GM13977 (cell line): ENCODE data around the gene SYT1.

ENCODE experiments used
- DNase-seq: peaks from one replicate; pipeline ENCODE4 v3.0.0; 2012; ENCODE audit warnings: low spot score
- CTCF ChIP-seq: IDR thresholded peaks from 2 replicates; pipeline ENCODE4 v1.5.1; 2012; ENCODE audit warnings: mild to moderate bottlenecking, control low read depth; ENCODE audit not compliant: insufficient read depth; ENCODE audit errors: extremely low read depth, missing control alignments
- in situ Hi-C: fragments of 300-500 bp; cut with MboI; formaldehyde crosslinking; loops from one replicate; pipeline ENCODE4 v1.12.0; 2022; ENCODE audit warnings: low sequenced_read_pairs, low pct_unique_long_range_greater_than_20kb, mixed read lengths, inconsistent platforms; ENCODE audit not compliant: unreplicated experiment

The SYT1 gene

GRCh38 chr12:78916845-78917480, 52.4 kb downstream of the SYT1 start:
- TF ChIP-seq CTCF, result no peak
- in situ Hi-C loops, result no loop called here
- DNase-seq, result no peak

DNA sequence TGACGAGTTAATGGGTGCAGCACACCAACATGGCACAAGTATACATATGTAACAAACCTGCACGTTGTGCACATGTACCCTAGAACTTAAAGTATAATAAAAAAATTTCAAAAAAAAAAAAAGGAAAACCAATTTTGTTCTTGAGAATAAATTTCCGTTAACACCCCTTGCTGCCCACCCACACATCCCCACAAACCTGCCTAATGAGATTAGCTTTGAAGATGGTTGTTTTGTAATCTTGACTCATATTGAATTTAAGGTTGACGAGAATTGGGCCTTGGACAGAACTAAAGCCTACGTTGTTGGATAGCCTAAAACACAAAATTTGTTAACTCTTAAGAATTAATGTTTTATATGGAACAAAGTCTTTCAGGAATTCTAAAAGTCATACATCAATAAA, 52.9 kb downstream of the SYT1 start:
- in situ Hi-C loops, result no loop called here
- no peak for TF ChIP-seq CTCF
- DNase-seq, result no peak

GRCh38 chr12:78918268-78918667, 53.7 kb downstream of the SYT1 start:
- DNase-seq, result no peak
- TF ChIP-seq CTCF, result no peak
- in situ Hi-C loops, result no loop called here

DNA sequence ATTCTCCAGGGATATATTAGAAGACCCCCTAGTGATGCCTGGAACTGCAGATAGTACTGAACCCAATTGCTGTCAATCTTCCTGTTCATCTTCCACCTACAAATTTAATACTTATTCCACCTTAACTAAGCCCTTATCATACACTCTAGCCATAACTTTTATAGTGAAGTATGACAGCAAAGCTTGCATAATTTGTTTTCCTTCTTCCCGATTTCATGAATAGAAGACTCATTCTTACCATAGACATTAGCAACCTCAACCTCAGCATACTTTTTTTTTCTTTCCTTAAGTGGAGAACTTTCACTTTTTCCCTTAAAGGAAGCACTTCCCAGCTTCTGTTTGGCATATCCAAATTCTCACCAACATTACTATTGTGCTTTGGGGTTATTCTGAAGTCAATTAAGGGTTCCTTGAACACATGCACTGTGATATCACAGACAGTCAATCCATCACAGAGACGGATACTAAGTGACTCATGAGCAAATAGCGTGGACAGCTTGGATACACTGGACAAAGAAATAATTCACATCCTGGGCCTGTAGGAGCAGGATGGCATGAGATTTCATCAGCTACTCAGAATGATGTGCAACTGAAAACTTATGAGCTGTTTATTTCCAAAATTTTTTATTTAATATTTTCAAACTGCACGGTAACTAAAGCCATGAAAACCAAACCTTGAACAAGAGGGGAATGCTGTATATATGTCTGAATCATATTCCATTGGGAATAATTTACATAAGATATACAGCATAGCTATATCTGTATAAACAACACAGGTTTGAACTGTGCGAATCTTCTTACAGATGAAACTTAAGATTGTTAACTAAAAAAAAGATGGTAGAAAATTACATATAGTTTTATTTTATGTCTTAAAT, 63.9 kb downstream of the SYT1 start:
- no peak for DNase-seq
- in situ Hi-C loops, result no loop called here
- no peak for TF ChIP-seq CTCF

DNA sequence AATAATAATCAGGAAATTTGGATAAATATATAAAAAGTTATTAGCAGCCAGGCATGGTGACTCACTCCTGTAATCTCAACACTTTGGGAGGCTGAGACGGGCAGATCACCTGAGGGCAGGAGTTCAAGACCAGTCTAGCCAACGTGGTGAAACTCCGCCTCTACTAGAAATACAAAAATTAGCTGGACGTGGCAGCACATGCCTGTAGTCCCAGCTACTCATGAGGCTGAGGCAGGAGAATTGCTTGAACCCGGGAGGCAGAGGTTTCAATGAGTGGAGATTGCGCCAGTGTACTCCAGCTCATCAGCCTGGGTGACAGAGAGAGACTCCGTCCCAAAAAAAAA, 64.5 kb downstream of the SYT1 start:
- no peak for DNase-seq
- TF ChIP-seq CTCF, result no peak
- in situ Hi-C loops, result no loop called here

DNA sequence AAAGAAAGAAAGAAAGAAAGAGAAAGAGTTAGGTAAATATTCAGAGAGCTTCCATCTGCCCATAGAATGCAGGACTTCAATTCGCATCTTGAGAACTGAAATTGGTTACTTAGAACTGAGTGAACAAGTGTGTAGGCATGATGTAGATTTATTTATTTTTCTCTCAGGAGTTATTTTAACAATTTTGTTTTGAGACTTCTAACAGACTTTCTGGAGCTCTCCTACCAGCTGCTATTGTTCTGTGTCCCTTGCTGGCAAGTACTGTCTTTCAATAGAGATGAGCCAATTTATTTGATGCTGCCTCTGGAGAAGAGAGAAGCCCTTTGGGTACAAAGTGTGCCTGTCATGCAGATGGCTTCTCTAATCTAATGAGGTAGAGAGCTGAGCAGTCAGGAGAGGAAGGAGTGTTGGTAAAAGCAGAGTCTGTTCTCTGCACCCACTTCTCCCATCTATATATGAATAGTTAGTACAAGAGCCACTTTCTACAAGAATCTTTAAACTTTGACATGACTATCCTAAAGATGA, 67.0 kb downstream of the SYT1 start:
- in situ Hi-C loops, result no loop called here
- no peak for DNase-seq

More for the DNA sequence above, 67.0 kb downstream of the SYT1 start:
- TF ChIP-seq CTCF, result no peak
